ENCODE measurements around the gene TBC1D17.

GRCh38 chr19:49881186-49881585 lies 3.7 kb downstream of the TBC1D17 start:
- TF ChIP-seq, protein P1, sequence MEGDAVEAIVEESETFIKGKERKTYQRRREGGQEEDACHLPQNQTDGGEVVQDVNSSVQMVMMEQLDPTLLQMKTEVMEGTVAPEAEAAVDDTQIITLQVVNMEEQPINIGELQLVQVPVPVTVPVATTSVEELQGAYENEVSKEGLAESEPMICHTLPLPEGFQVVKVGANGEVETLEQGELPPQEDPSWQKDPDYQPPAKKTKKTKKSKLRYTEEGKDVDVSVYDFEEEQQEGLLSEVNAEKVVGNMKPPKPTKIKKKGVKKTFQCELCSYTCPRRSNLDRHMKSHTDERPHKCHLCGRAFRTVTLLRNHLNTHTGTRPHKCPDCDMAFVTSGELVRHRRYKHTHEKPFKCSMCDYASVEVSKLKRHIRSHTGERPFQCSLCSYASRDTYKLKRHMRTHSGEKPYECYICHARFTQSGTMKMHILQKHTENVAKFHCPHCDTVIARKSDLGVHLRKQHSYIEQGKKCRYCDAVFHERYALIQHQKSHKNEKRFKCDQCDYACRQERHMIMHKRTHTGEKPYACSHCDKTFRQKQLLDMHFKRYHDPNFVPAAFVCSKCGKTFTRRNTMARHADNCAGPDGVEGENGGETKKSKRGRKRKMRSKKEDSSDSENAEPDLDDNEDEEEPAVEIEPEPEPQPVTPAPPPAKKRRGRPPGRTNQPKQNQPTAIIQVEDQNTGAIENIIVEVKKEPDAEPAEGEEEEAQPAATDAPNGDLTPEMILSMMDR (IDR thresholded peaks at IDR 0.05 in 8 of 11, conservative IDR thresholded peaks at IDR 0.05 in 3 of 11), result no peak
- TF ChIP-seq POLR2AphosphoS5 (IDR thresholded peaks at IDR 0.05), result no peak
